Caco-2 (cell line): ENCODE results near the gene SLC12A9. TPM values are rescaled to one million over a fixed set of nuclear protein-coding genes. Genes with fewer than 3 reads are reported as not detected.
A peak's percentile ranks its signal among the peaks of the same experiment; 100 is the strongest.

Source experiments
- BruUV-seq: library from RNA; stranded (reverse); fragments of 400-500 nt; replicated peaks from 2 replicates; lab custom pipeline; 2021; lab: Mats Ljungman, UMichigan
- CTCF ChIA-PET: fragments of 300-600 bp; sonication (Branson Sonifier 250); formaldehyde crosslinking; loops from one replicate; lab custom pipeline; 2022; ENCODE audit warnings: antibody characterized with exemption; lab: Charles Lee
- POLR2A ChIA-PET: fragments of 300-600 bp; sonication (Branson Sonifier 250); formaldehyde crosslinking; loops from one replicate; lab custom pipeline; 2022; ENCODE audit warnings: antibody characterized with exemption; lab: Charles Lee
- DNase-seq, 2 experiments: peaks; one replicate each; pipeline versions ENCODE4 v3.0.0 to v3.0.0-alpha.2; 2020 to 2022
- H3K27me3 ChIP-seq: replicated peaks from 2 replicates; pipeline ENCODE4 v1.6.0; 2011; ENCODE audit warnings: low read length; ENCODE audit not compliant: control insufficient read depth, insufficient read depth
- H3K36me3 ChIP-seq: 2 replicates; pipeline ENCODE4 v1.5.1; 2011; ENCODE audit warnings: low read length; ENCODE audit not compliant: control insufficient read depth, insufficient read depth
- H3K4me1 ChIP-seq: fragments of 250-450 bp; sonication (Bioruptor Pico); 2 replicates; pipeline ENCODE4 v1.5.1; 2020; ENCODE audit warnings: mild to moderate bottlenecking
- H3K4me3 ChIP-seq: 2 replicates; pipeline ENCODE4 v1.5.1; 2011; ENCODE audit warnings: low read depth, mild to moderate bottlenecking, control low read depth, low read length
- H3K9me3 ChIP-seq: fragments of 250-450 bp; sonication (Bioruptor Pico); 2 replicates; pipeline ENCODE4 v1.5.1; 2020; ENCODE audit warnings: mild to moderate bottlenecking, moderate library complexity
- H3K27ac Mint-ChIP-seq: one replicate; pipeline ENCODE4 v1.8.0; 2022; ENCODE audit warnings: mixed read lengths; ENCODE audit not compliant: unreplicated experiment
- H3K27me3 Mint-ChIP-seq: one replicate; pipeline ENCODE4 v1.8.0; 2022; ENCODE audit warnings: mixed read lengths; ENCODE audit not compliant: insufficient read depth, unreplicated experiment
- H3K36me3 Mint-ChIP-seq: one replicate; pipeline ENCODE4 v1.8.0; 2022; ENCODE audit warnings: mild to moderate bottlenecking, mixed read lengths; ENCODE audit not compliant: insufficient read depth, unreplicated experiment
- H3K4me1 Mint-ChIP-seq: one replicate; pipeline ENCODE4 v1.8.0; 2022; ENCODE audit warnings: low read depth, mixed read lengths; ENCODE audit not compliant: unreplicated experiment
- H3K4me3 Mint-ChIP-seq: one replicate; pipeline ENCODE4 v1.8.0; 2022; ENCODE audit warnings: mild to moderate bottlenecking, moderate library complexity, mixed read lengths; ENCODE audit not compliant: unreplicated experiment
- H3K9me3 Mint-ChIP-seq: one replicate; pipeline ENCODE4 v1.8.0; 2022; ENCODE audit warnings: mixed read lengths; ENCODE audit not compliant: unreplicated experiment
- intact Hi-C: fragments of 100-400 bp; cut with micrococcal nuclease; formaldehyde crosslinking; loops from one replicate; pipeline ENCODE4 v1.10.0; 2022; ENCODE audit not compliant: unreplicated experiment
- total RNA-seq: library from RNA; stranded (reverse); gene quantifications from 2 replicates; pipeline ENCODE4 v1.2.3, GENCODE V29; 2022
- TF ChIP-seq, protein P1 (sequence below), 2 experiments: fragments of 200-600 bp in 1 of 2; IDR thresholded peaks; 1 replicate in 1 of 2; 2 replicates in 1 of 2; pipeline versions ENCODE4 v1.5.1 to v1.8.0; 2011 to 2022; ENCODE audit warnings: antibody characterized with exemption in 1 of 2, control low read depth in 1 of 2, inconsistent platforms in 1 of 2, low read depth in 1 of 2, low read length in 1 of 2, mild to moderate bottlenecking in 1 of 2, moderate library complexity in 1 of 2; ENCODE audit not compliant: insufficient read depth in 1 of 2, severe bottlenecking in 1 of 2, unreplicated experiment in 1 of 2

SLC12A9 gene
- total RNA-seq, 1 experiment from 2014 or later: 60.7 TPM

DNA sequence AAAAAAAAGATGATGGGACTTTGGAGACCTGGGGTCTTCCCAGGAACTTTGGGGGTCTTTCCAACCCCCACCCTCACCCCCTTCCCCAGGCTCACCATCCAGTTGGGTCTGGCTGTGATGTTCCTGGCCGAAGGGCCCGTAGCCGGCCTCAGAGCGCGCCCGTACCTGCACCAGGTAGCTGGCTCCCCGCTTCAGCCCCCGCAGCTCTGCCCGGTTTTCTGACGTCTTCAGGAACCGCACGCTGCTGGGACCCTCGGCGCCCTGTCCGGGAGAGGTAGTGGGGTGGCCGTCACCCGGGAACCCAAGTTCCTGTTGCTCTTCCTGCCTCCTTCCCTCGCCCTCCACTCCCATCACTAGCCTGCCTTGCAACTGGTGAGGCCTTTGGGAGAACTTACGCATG, 35.4 kb upstream of the SLC12A9 start:
- Mint-ChIP-seq H3K4me3 (no peak overlapping the region), H3K9me3 (no peaks in the 10 kb centered on the region), H3K36me3 (peaks cover 99% of the 10 kb centered on the region), H3K27ac (no peak overlapping the region), H3K4me1 (no peaks in the 10 kb centered on the region), H3K27me3 (no peaks in the 10 kb centered on the region)
- POLR2A ChIA-PET: no interaction called here
- no TSS peak for BruUV-seq
- no peak overlapping the region for H3K4me3 ChIP-seq
- no peaks in the 10 kb centered on the region for H3K9me3 ChIP-seq
- no peaks in the 10 kb centered on the region for H3K27me3 ChIP-seq
- peaks cover 7% of the 10 kb centered on the region for H3K36me3 ChIP-seq
- peaks cover 10% of the 10 kb centered on the region; the same call in 1 of the 2 replicates for H3K4me1 ChIP-seq
- DNase-seq: no peak
- TF ChIP-seq, protein P1, sequence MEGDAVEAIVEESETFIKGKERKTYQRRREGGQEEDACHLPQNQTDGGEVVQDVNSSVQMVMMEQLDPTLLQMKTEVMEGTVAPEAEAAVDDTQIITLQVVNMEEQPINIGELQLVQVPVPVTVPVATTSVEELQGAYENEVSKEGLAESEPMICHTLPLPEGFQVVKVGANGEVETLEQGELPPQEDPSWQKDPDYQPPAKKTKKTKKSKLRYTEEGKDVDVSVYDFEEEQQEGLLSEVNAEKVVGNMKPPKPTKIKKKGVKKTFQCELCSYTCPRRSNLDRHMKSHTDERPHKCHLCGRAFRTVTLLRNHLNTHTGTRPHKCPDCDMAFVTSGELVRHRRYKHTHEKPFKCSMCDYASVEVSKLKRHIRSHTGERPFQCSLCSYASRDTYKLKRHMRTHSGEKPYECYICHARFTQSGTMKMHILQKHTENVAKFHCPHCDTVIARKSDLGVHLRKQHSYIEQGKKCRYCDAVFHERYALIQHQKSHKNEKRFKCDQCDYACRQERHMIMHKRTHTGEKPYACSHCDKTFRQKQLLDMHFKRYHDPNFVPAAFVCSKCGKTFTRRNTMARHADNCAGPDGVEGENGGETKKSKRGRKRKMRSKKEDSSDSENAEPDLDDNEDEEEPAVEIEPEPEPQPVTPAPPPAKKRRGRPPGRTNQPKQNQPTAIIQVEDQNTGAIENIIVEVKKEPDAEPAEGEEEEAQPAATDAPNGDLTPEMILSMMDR (IDR thresholded peaks at IDR 0.05; ENCODE audit: insufficient read depth in 1 of 2, low read depth in 1 of 2, low read length in 1 of 2, severe bottlenecking in 1 of 2, unreplicated experiment in 1 of 2): no peak
- intact Hi-C loops: no loop called here
- CTCF ChIA-PET: interaction anchor here (0.6 to 0.7 kb wide), 3 partner anchors 79 to 1292 kb away, joined by 3 to 7 read pairs (median 3); partner anchors contain the start of gene MOSPD3

DNA sequence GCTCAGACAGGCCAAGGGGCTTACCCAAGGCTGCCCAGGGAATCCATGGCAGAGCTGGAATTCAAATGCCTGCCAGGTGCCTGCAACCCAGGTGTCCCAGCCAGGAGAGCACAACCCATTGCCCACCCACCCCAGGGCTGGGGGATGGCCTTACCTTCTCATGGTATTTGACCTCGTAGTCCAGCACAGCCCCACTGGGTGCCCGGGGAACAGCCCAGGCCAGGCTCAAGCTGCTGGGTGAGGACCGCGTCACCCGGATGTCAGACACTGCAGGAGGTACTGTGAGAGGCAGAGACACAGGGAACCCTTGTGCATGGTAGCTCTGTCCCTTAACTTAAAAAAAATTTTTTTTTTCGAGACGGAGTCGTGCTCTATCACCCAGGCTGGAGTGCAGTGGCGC, 34.1 kb upstream of the SLC12A9 start:
- ChIA-PET POLR2A (interaction anchor here (0.6 kb wide), 1 partner anchor 192 kb away, joined by 3 read pairs; no protein-coding TSS in a partner anchor), CTCF (interaction anchor here (0.7 kb wide), 1 partner anchor 9 kb away, joined by 5 read pairs; the partner anchor contains the start of gene EPHB4)
- peaks cover 10% of the 10 kb centered on the region; the same call in 1 of the 2 replicates for H3K4me1 ChIP-seq
- Mint-ChIP-seq H3K4me1 (no peaks in the 10 kb centered on the region), H3K27ac (no peak overlapping the region), H3K9me3 (no peaks in the 10 kb centered on the region), H3K4me3 (no peak overlapping the region), H3K36me3 (peaks cover 99% of the 10 kb centered on the region), H3K27me3 (no peaks in the 10 kb centered on the region)
- no peak for DNase-seq
- no peaks in the 10 kb centered on the region for H3K9me3 ChIP-seq
- peaks cover 13% of the 10 kb centered on the region for H3K36me3 ChIP-seq
- H3K27me3 ChIP-seq: no peaks in the 10 kb centered on the region
- H3K4me3 ChIP-seq: no peak overlapping the region
- intact Hi-C loops: no loop called here
- TF ChIP-seq, protein P1 (IDR thresholded peaks at IDR 0.05; ENCODE audit: insufficient read depth in 1 of 2, low read depth in 1 of 2, low read length in 1 of 2, severe bottlenecking in 1 of 2, unreplicated experiment in 1 of 2): no peak
- no TSS peak for BruUV-seq

DNA sequence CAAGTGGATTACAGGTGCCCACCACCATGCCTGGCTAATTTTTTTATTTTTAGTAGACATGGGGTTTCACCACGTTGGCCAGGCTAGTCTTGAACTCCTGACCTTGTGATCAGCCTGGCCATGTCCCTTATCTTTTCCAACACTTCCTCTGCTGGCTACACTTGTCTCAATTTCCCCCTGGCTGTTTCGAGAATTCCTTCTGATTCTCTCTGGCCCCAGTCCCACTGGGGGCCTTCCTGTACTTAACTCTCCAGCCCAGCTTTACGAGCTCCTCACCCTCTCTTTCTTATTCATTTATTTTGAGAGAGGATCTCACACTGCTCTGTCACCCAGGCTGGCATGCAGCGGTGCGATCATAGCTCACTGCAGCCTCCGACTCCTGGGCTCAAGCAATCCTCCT, 33.7 kb upstream of the SLC12A9 start:
- peaks cover 13% of the 10 kb centered on the region for H3K36me3 ChIP-seq
- peaks cover 99% of the 10 kb centered on the region for H3K36me3 Mint-ChIP-seq
- peak overlapping the region; percentile 46 for H3K27ac Mint-ChIP-seq
- H3K4me3 ChIP-seq: no peak overlapping the region
- ChIA-PET POLR2A (no interaction called here), CTCF (interaction anchor here (0.7 kb wide), 1 partner anchor 8 kb away, joined by 5 read pairs; the partner anchor contains the start of gene EPHB4)
- TF ChIP-seq, protein P1 (IDR thresholded peaks at IDR 0.05; ENCODE audit: insufficient read depth in 1 of 2, low read depth in 1 of 2, low read length in 1 of 2, severe bottlenecking in 1 of 2, unreplicated experiment in 1 of 2): no peak
- peaks cover 6% of the 10 kb centered on the region; the same call in 1 of the 2 replicates for H3K4me1 ChIP-seq
- no TSS peak for BruUV-seq
- H3K4me3 Mint-ChIP-seq: no peak overlapping the region
- no peaks in the 10 kb centered on the region for H3K9me3 Mint-ChIP-seq
- no peaks in the 10 kb centered on the region for H3K9me3 ChIP-seq
- no peaks in the 10 kb centered on the region for H3K4me1 Mint-ChIP-seq
- intact Hi-C loops: no loop called here
- H3K27me3 Mint-ChIP-seq: no peaks in the 10 kb centered on the region
- H3K27me3 ChIP-seq: no peaks in the 10 kb centered on the region
- DNase-seq: no peak
